Measurements from ENCODE around the gene MTURN.

Gene MTURN

GRCh38 chr7:30163231-30163894, 28.6 kb downstream of the MTURN start:
- peak; percentile 21 for DNase-seq

DNA sequence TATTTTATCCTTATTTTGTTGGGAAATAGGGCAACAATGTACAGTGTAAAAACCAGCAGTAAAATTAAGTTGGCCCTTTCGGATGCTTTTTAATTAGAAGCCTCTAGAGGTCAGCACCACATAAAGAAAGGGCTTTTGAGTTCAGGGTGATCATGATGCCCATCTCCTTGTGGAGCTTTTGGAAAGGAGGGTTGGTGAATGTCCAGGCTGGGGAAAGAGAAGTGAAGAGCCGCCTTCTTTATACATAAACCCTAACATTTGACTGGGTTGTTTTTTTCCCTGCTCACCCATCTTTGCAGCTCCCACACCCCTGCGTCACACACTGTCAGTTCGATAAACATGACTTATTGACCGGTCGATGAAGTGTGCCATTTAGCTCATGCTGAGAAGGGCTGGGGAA, 29.8 kb downstream of the MTURN start:
- DNase-seq = no peak

- DNase-seq = no peak
Observed at GRCh38 chr7:30165590-30165989, 30.8 kb downstream of the MTURN start.

DNA sequence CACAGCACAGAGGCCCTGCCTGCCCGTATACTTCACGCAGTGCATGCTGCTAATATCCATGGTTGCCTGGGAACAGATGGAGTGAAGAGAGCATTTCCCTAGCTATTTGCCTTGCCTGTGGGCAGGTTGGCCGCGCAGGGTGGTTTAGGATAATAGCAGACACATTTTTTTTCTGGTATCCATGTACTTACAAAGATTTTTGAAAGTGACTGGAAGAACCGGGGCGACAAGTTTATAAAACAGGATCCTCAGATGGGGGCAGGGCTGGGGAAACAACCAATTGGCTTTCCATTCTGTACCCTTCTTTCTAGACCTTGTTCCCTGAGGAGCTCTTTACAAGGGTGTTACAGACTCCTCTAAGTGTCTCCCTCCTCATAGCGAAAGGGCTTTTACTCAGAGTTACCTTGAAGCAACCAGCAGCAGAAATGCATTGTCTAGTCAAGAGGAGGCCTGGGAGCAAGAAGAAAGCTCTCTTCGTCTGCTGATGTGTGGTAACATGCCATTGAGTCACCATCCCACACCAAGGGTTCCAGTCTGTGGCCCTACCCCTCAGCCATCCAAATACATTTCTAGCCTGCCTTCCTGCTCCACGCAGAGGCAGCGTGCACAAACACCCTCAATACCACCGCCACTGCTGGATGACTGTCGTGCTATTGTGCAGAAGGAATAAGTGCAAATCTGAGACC, 31.5 kb downstream of the MTURN start:
- DNase-seq = no peak

DNA sequence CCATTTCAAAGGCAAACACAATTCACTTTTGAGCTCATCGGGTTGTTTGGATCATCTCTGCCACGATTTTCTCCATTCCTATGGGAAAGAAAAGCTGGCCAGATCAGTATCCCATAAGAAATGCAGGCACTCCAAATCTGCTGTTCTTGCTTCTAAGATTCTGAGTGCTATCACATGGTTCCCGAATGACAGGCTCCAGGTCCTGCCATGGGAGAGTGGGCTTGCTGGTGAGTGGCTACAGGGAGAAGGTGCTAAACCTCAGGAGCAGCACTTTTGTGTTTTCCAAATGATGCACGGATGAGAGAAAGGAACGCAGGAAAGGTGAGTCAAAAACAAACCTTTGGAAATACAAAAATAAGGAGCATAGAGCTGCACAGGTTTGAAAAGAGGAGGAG, 32.1 kb downstream of the MTURN start:
- DNase-seq = no peak

DNA sequence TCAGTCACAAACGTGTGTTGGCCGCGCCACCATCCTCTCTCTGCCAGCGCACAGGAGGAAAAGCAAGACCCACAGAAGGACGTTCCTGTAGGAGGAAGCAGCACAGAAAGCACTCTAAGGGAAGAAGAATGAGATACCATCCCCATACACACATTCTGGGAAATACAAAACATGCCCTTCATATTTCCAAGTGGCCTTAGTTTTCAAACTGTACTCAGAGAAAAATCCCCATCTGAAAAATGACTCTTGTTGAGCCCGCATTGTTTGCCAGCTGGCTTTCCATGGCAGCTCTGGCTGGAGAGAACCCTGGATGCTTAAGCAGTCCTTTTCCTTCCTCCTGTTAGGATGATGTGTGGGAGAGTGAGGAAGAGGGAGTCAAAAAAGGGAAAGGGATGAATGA, 33.1 kb downstream of the MTURN start:
- DNase-seq = no peak

DNA sequence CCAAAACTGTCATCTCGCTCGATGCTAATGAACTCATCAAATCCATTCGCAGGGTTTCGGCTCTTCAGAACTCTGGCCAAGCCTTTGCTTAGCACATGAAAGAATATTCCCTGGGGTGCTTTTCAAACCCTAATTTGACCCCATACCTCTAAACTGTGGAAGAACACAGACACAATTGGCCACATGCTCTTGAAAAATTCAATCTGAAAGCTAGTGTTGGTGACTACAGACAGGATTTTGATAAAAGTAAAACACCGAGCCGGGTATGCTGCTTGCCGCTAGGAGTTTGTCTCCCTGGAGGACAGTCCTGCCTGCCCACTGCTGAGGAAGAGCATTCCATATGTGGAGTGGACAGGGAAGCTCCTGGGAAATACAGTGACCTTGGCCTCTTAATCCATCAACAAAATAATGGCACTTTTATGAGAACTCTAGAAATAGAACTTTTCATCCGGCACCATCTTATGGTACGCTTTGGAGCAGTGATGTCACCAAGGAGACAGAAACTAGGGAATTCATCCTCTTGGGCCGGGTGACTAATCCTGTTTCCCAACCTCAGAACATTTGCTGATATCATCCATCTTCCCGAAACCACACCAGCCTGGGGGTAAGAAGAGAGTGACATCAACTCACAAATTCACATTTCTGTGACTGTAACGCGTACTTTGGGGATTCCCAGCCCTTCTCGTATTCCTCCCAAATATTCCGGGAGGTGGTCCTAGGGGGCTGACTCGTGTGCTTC, 34.2 kb downstream of the MTURN start:
- no peak for DNase-seq

DNA sequence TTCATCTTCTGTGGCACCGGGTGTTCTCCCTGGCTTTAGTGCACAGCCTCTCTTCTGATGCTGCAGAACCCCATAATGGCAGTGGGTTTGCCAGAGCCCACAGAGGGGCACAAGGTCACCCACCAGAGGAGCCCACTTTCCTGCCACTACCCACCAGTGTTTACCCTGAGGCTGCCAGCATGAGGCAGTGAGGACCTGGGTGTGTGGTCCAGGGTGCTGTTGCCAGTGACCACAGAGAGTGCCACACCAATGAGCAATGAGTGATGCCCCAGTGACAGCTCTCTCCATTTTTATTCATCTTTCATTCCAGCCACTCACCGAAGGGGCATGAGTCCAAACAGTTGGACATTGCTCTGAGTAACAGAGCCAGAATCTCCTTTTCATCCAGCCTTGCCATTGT, 34.8 kb downstream of the MTURN start:
- DNase-seq = no peak

DNA sequence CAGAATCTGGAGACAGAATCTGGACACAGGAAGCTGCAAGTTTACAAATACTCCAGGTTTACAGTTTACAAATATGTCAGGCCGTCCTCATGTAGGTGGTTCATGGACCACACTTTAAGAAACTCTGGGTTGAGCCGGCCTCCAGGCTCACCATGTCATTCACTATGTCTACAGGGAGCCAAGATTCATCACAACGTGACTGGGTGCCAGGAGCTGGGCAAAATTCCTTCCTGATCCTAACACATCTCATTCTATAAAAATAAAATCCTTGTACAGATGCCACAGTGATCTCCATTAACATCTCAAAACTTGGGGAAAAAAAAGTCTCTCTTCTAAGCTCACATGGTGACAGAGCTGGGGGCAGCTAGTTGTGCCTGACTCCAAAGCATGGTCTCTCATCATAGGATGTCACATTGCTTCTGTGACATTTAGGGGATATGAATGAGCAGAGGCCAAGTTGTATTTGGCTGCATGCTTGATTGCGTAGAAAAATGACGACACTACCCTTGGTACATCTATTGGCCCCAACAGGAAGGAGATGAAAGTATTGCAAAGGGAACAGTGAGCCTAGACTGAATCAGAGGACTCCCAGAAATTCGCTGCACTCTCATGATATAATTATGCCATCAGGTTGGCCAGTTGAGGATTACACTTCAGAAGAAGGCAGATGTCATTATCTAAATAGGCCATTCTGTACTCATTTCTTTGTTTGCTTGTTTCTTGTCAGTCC, 35.9 kb downstream of the MTURN start:
- no peak for DNase-seq

GRCh38 chr7:30171766-30172447, 37.1 kb downstream of the MTURN start:
- no peak for DNase-seq

DNA sequence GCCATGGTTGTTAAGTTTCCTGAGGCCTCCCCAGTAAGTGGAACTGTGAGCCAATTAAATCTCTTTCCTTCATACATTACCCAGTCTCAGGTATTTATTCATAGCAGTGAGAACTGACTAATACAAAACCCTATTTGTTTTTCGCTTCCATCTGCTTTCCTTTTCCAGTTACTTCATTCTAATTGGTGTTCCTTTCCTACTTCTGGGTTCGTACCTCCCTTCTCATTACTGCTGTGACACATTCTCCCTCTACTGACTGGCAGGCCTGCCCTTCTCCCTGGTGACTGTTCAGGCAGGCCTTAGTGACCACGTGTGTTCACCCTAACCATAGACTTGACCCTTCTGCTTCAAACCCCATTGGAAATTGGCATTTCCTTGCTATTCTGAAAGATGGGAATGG, 37.7 kb downstream of the MTURN start:
- DNase-seq = no peak

- DNase-seq = no peak
Observed at GRCh38 chr7:30173058-30173897, 38.5 kb downstream of the MTURN start.

DNA sequence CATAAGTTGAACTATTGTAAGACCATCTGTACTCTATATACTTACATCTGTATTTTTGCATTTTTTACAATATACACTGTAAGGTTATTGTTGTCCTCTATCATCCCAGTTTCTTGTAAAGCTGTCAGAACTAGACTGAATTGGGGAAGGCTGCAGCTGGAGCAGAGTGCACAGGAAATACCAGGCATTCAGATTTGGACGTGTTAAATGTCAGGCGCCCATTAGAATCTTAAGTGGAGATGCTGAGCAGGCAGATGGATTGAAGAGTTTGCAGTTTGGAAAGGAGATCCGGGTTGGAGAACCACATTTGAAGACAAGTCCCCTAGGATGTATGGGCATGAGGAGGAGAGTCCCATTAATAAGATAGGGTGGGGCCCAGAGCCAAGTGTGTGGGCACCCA, 40.4 kb downstream of the MTURN start:
- no peak for DNase-seq

GRCh38 chr7:30175636-30176147, 40.9 kb downstream of the MTURN start:
- no peak for DNase-seq

- no peak for DNase-seq
Observed at GRCh38 chr7:30176463-30177109, 41.8 kb downstream of the MTURN start.

DNA sequence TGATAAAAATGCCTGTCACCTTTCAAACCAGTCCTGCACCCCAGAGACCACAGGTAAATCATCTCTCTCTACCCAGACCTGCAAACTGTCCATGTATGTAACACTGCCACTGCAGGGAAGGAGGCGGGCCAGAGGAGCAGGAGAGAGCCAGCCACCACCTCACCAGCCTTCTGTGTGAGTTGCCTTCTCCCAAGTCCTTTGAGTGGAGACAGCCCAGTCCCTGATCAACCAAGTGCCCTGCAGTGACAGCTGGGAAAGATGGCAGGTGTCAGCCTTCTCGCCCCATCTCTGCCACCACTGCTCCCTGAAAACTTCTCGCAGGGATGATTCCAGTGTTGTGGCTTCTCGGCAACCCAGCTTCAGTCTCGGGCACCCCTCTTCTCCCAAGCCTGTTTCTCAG, 42.4 kb downstream of the MTURN start:
- DNase-seq = no peak

- no peak for DNase-seq
Observed at GRCh38 chr7:30177965-30178364, 43.2 kb downstream of the MTURN start.

- no peak for DNase-seq
Observed at GRCh38 chr7:30178748-30179436, 44.1 kb downstream of the MTURN start.

GRCh38 chr7:30180718-30181117, 45.9 kb downstream of the MTURN start:
- no peak for DNase-seq

GRCh38 chr7:30181211-30181610, 46.4 kb downstream of the MTURN start:
- DNase-seq = no peak

Measured in stimulated activated CD4-positive, alpha-beta T cell treated with anti-CD3 and anti-CD28 coated beads, Interleukin-15, amount 100 ng/mL, for 24 hours (primary cell).